Nephron (organoid): ENCODE results near the gene AUP1.

Source experiments
- H3K27ac Mint-ChIP-seq, 3 experiments: 2 replicates each; pipeline ENCODE4 v1.8.0; 2020; ENCODE audit warnings: mixed read lengths in 3 of 3, mild to moderate bottlenecking in 2 of 3, moderate library complexity in 1 of 3
- H3K27me3 Mint-ChIP-seq: 2 replicates; pipeline ENCODE4 v1.8.0; 2021; ENCODE audit warnings: low read depth, mild to moderate bottlenecking, moderate library complexity, mixed read lengths
- H3K36me3 Mint-ChIP-seq: 2 replicates; pipeline ENCODE4 v1.8.0; 2020; ENCODE audit warnings: low read depth, mixed read lengths
- H3K4me1 Mint-ChIP-seq: 2 replicates; pipeline ENCODE4 v1.8.0; 2020; ENCODE audit warnings: mixed read lengths
- H3K4me3 Mint-ChIP-seq, 3 experiments: 2 replicates each; pipeline ENCODE4 v1.8.0; 2020; ENCODE audit warnings: mild to moderate bottlenecking in 3 of 3, mixed read lengths in 3 of 3, moderate library complexity in 2 of 3
- H3K9me3 Mint-ChIP-seq: 2 replicates; pipeline ENCODE4 v1.8.0; 2020; ENCODE audit warnings: mixed read lengths
- TF ChIP-seq, protein P1 (sequence below), 3 experiments: fragments of 200-600 bp; sonication (generic); IDR thresholded peaks; one replicate each; pipeline ENCODE4 v1.5.0; 2021; ENCODE audit warnings: antibody characterized with exemption in 3 of 3; ENCODE audit not compliant: unreplicated experiment in 3 of 3

Gene AUP1

DNA sequence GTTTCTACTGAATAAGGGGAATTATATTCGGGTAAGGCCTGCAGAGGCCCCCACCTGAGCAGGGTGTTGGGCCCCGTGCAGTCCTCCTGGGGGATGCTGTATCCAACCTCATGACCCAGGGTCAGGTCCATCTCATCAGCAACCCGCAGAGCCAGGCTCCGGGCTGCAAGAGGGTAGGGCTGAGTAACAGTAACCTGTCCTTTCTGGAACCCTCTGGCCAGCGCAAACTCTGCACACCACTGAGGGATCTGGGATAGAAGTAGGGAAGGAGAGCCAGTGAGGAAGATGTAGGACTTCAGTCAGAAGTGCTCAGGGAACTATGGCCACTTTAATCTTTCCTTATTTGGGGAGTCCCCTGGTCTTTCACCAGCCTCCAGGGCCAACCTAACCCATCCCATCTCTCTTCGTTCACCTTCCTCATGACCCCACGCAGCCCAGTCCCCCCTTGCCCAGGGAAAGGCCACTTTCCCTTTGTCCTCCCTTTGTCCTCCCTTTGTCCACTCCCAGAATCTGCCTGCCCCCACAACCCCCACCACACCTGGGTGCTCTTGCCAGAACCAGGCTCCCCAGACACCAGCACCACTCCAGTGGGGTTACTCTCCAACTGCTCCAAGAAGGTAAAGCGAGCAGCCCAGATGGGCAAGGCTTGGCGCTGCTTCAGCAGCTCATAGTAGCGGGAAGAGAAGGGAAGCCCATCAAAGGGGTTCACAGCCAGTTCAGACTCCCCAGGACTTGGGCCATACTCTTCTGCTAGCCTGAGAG is 4.4 kb downstream of the AUP1 start:
- no peak overlapping the region for H3K27ac Mint-ChIP-seq
- H3K9me3 Mint-ChIP-seq: no peaks in the 10 kb centered on the region
- peaks cover 24% of the 10 kb centered on the region for H3K36me3 Mint-ChIP-seq
- H3K4me3 Mint-ChIP-seq: peak overlapping the region in 1 of 3 experiments; percentile 57
- H3K27me3 Mint-ChIP-seq: peaks cover 34% of the 10 kb centered on the region
- peaks cover 12% of the 10 kb centered on the region for H3K4me1 Mint-ChIP-seq
- TF ChIP-seq, protein P1, sequence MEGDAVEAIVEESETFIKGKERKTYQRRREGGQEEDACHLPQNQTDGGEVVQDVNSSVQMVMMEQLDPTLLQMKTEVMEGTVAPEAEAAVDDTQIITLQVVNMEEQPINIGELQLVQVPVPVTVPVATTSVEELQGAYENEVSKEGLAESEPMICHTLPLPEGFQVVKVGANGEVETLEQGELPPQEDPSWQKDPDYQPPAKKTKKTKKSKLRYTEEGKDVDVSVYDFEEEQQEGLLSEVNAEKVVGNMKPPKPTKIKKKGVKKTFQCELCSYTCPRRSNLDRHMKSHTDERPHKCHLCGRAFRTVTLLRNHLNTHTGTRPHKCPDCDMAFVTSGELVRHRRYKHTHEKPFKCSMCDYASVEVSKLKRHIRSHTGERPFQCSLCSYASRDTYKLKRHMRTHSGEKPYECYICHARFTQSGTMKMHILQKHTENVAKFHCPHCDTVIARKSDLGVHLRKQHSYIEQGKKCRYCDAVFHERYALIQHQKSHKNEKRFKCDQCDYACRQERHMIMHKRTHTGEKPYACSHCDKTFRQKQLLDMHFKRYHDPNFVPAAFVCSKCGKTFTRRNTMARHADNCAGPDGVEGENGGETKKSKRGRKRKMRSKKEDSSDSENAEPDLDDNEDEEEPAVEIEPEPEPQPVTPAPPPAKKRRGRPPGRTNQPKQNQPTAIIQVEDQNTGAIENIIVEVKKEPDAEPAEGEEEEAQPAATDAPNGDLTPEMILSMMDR (IDR thresholded peaks at IDR 0.05; ENCODE audit: unreplicated experiment in 3 of 3): no peak

DNA sequence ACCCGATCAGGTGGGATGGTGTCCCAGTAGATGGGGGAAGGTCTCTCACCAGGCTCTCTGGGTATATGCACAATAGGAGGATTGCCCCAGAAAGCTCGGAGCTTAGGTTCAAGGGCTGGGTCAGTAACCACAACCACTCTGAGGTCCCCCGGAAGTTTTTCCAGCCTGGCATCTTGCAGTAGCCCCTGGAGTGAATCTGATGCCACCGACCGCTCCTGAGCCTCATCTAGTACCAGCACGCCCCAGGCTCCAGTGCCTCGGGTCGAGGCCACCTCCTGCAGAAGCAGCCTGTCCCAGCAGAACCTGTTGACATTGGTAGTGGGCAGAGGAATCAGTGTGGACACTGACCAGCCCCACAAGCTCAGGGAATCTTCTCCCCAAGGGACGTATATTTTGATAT is 5.5 kb downstream of the AUP1 start:
- H3K27ac Mint-ChIP-seq: no peak overlapping the region
- H3K4me1 Mint-ChIP-seq: peaks cover 11% of the 10 kb centered on the region
- peaks cover 45% of the 10 kb centered on the region for H3K27me3 Mint-ChIP-seq
- H3K4me3 Mint-ChIP-seq: no peak overlapping the region
- TF ChIP-seq, protein P1 (IDR thresholded peaks at IDR 0.05; ENCODE audit: unreplicated experiment in 3 of 3): no peak
- no peaks in the 10 kb centered on the region for H3K9me3 Mint-ChIP-seq
- peaks cover 24% of the 10 kb centered on the region for H3K36me3 Mint-ChIP-seq

DNA sequence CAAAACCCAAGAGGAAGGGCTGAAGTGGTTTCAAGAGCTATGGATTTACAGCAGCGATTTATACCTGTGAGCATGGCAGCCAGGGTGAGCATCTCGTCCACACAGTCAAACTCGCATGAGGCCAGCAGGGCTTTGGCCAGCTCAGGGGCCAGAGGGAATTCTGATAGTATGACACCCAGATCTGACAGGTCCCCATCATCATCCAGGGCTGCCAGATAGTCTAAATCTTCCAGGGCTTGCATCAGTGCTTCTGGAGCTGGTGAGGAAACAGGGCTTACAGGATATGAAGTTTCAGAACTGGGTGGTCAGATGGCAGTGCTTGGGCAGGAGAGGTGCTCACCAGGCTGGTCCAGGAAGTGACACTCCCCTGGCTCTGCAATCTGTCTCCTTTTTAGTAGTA is 7.0 kb downstream of the AUP1 start:
- TF ChIP-seq, protein P1 (IDR thresholded peaks at IDR 0.05; ENCODE audit: unreplicated experiment in 3 of 3): no peak
- Mint-ChIP-seq H3K4me3 (no peak overlapping the region), H3K27ac (no peak overlapping the region), H3K27me3 (peaks cover 60% of the 10 kb centered on the region), H3K9me3 (no peaks in the 10 kb centered on the region), H3K36me3 (peaks cover 19% of the 10 kb centered on the region), H3K4me1 (no peaks in the 10 kb centered on the region)

DNA sequence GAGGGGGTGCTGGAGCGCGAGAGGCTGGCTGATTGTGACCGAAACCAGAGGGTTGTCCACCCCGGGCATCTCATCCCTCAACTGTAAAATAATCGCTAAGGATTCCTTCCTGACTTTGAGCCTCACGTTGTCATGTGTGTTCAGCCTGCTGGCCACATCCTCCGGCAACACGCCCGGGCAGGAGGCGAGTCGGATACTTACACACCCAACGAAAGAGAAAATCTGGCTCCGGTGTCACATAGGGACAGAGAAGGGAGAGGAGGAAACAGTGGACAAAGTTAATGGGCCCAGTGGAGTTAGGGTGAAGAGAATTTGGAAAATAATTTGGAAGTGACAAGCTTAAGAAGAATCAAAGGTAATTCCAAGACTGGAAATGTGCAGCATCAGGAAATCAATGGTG is 12.9 kb downstream of the AUP1 start:
- Mint-ChIP-seq H3K4me1 (no peaks in the 10 kb centered on the region), H3K9me3 (no peaks in the 10 kb centered on the region), H3K27me3 (peaks cover 99% of the 10 kb centered on the region), H3K27ac (no peak overlapping the region), H3K36me3 (no peaks in the 10 kb centered on the region), H3K4me3 (peak overlapping the region in 1 of 3 experiments; percentile 12)
- TF ChIP-seq, protein P1 (IDR thresholded peaks at IDR 0.05; ENCODE audit: unreplicated experiment in 3 of 3): no peak

DNA sequence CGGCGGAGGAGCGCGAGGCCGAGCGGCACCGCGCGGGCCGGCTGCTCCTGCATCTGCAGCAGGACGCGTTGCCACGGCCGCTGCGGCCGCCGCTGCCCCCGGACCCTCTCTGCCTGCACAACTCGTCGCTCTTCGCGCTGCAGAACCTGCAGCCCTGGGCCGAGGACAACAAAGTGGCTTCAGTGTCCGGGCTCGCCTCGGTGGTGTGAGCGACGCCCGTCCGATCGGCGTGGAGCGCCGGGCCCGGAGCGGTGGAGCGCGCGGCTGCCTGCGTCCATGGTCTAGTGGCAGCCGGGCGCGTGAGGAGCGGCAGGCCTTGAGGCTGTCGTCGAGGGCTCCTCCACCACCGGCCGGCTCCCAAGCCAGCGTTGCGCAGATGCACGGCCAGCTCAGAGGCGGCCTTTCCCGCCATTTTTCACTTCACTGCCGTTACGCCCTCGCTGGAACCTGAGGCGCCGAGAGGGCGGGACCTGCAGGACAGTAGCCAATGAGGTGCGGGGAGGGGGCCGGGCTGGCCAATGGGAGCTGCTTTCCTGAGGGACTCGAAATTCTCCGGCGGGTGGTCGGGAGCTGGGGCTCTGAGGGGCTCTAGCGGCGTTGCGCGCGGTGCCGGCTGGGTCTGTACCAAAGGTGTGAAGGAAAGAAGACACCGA is 13.4 kb downstream of the AUP1 start:
- H3K4me3 Mint-ChIP-seq: peak overlapping the region in 1 of 3 experiments; percentile 21
- H3K4me1 Mint-ChIP-seq: no peaks in the 10 kb centered on the region
- TF ChIP-seq, protein P1 (IDR thresholded peaks at IDR 0.05; ENCODE audit: unreplicated experiment in 3 of 3): no peak
- H3K36me3 Mint-ChIP-seq: no peaks in the 10 kb centered on the region
- H3K27me3 Mint-ChIP-seq: peaks cover 99% of the 10 kb centered on the region
- H3K27ac Mint-ChIP-seq: no peak overlapping the region
- no peaks in the 10 kb centered on the region for H3K9me3 Mint-ChIP-seq
